ENCODE data around the gene SCN4A. TPM values are rescaled to one million over a fixed set of nuclear protein-coding genes. Genes with fewer than 3 reads are reported as not detected.
A peak's percentile ranks its signal among the peaks of the same experiment; 100 is the strongest.

SCN4A gene
- total RNA-seq, 2 donors from 2014 or later: 1.1 TPM; not detected in 1

DNA sequence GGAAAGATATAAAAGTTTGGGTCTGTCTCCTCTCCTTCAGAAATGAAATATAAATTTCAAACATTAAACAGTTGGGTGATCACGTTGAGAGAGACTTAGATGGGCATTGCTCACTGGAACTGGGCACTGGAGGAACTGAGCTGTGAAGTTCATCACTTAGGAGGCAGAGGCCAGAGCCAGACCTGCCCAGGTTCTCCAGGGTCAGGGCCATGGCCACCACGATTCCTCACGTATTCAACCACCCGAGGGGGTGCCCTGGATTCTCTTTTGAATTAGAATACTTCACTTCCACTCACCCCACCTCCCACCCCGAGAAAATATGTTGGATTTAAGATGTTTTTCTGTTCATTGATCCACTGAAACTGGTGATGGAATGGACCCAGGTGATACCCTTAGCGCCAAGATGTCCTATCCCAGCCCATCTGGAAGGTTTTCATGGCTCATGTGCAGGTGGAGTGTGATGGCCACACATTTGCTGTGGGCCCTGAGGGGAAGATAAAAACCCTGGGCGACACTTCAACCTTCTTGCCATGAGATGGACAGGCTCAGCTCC lies 31.6 kb upstream of the SCN4A start:
- no peak overlapping the region for H3K27ac ChIP-seq

DNA sequence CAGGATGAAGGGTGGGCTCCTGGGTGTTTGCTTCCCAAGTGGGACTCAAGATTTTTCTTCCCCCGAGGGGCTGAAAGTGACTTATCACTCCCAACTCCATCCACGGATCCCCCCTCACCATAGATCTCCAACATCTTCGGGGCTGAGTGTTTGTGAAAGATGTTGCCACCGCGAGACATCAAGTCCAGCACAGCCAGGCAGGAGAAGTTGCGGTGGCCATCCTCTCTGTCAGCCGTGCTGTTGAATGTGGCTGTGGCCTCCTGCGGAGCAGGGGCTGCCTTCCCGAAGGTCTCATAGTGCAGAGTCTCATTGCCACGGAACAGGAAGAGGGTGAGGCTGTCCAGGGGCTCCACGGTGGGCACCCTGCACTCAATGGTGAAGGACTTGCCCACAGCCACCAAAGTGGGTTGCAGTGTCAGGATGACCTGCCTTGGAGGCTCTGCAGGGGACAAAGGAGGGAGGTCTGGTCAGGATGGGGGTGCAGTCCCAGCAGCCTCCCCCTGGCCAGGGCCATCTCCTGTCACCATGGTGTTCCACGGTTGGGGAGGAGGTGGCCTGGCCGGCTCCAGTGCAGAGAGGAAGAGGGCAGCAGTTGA lies 30.9 kb upstream of the SCN4A start:
- no peaks in the 10 kb centered on the region for H3K27me3 ChIP-seq (replicated peaks; ENCODE audit: insufficient read depth)
- no peak for DNase-seq (ENCODE audit: low spot score)
- ATAC-seq (ENCODE audit: insufficient number of reproducible peaks, low FRiP score, low read depth): no peak
- H3K27ac ChIP-seq: no peak overlapping the region
- H3K4me1 ChIP-seq (ENCODE audit: control insufficient read depth in 1 of 2, low read depth in 2 of 2): peaks cover 0 to 4% of the 10 kb centered on the region in 2 donors
- H3K36me3 ChIP-seq: no peaks in the 10 kb centered on the region
- no peaks in the 10 kb centered on the region for H3K9me3 ChIP-seq
- no peak overlapping the region for H3K4me3 ChIP-seq
- TF ChIP-seq, protein P1, sequence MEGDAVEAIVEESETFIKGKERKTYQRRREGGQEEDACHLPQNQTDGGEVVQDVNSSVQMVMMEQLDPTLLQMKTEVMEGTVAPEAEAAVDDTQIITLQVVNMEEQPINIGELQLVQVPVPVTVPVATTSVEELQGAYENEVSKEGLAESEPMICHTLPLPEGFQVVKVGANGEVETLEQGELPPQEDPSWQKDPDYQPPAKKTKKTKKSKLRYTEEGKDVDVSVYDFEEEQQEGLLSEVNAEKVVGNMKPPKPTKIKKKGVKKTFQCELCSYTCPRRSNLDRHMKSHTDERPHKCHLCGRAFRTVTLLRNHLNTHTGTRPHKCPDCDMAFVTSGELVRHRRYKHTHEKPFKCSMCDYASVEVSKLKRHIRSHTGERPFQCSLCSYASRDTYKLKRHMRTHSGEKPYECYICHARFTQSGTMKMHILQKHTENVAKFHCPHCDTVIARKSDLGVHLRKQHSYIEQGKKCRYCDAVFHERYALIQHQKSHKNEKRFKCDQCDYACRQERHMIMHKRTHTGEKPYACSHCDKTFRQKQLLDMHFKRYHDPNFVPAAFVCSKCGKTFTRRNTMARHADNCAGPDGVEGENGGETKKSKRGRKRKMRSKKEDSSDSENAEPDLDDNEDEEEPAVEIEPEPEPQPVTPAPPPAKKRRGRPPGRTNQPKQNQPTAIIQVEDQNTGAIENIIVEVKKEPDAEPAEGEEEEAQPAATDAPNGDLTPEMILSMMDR (IDR thresholded peaks at IDR 0.05): no peak

More for the DNA sequence above, 31.6 kb upstream of the SCN4A start:
- ATAC-seq (ENCODE audit: insufficient number of reproducible peaks, low FRiP score, low read depth) (no peak), DNase-seq (ENCODE audit: low spot score) (no peak)
- Histone ChIP-seq H3K4me3 (no peak overlapping the region), H3K36me3 (no peaks in the 10 kb centered on the region), H3K4me1 (ENCODE audit: control insufficient read depth in 1 of 2, low read depth in 2 of 2) (no peaks in the 10 kb centered on the region), H3K27me3 (replicated peaks; ENCODE audit: insufficient read depth) (no peaks in the 10 kb centered on the region), H3K9me3 (no peaks in the 10 kb centered on the region)
- TF ChIP-seq, protein P1 (IDR thresholded peaks at IDR 0.05): no peak

DNA sequence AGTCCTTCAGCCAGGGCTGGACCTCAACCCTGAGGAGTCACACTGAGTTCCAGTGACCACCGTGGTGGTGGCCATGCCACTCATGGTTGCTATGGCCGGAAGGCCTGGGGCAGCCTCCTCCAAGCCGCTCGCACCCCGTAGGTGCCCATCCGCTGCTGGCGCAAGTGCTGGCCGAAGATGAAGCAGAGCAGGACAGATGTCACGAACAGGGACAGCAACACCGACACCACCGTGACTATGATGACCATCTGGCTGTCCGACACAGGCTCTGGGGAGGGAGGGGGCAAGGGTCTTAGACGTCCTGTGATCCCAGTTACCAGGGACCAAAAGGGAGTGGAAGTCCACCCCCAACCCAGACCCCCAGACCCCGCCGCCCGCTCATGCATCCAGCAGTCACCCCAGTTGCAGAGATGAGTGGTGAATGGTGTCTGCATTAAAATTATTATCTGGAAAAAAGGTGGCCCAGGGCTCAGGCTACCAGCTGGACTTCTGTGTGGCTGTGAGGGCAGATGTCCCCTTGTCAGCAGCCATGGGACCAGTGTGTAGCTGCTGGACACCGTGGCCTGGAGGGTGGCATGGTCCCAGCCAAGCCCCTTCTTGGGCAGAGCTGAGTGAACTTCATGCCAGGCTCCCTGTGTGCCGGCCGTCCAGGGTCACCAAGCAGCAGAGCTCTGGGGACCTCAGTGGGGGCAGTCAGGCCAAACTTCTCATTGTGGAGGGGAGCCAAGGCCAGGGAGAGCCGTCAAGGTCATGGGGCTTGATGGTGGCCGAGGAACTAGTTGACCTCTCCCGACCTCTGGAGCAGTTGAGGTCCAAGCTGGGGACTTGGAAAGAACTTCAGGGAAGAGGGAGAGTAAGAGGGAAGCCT lies 30.2 kb upstream of the SCN4A start:
- Histone ChIP-seq H3K36me3 (no peaks in the 10 kb centered on the region), H3K27ac (no peak overlapping the region), H3K4me3 (no peak overlapping the region), H3K9me3 (no peaks in the 10 kb centered on the region), H3K27me3 (replicated peaks; ENCODE audit: insufficient read depth) (no peaks in the 10 kb centered on the region), H3K4me1 (ENCODE audit: control insufficient read depth in 1 of 2, low read depth in 2 of 2) (peaks cover 2 to 11% of the 10 kb centered on the region in 2 donors)
- DNase-seq (ENCODE audit: low spot score): no peak
- ATAC-seq (ENCODE audit: insufficient number of reproducible peaks, low FRiP score, low read depth): no peak
- TF ChIP-seq, protein P1 (IDR thresholded peaks at IDR 0.05): no peak

DNA sequence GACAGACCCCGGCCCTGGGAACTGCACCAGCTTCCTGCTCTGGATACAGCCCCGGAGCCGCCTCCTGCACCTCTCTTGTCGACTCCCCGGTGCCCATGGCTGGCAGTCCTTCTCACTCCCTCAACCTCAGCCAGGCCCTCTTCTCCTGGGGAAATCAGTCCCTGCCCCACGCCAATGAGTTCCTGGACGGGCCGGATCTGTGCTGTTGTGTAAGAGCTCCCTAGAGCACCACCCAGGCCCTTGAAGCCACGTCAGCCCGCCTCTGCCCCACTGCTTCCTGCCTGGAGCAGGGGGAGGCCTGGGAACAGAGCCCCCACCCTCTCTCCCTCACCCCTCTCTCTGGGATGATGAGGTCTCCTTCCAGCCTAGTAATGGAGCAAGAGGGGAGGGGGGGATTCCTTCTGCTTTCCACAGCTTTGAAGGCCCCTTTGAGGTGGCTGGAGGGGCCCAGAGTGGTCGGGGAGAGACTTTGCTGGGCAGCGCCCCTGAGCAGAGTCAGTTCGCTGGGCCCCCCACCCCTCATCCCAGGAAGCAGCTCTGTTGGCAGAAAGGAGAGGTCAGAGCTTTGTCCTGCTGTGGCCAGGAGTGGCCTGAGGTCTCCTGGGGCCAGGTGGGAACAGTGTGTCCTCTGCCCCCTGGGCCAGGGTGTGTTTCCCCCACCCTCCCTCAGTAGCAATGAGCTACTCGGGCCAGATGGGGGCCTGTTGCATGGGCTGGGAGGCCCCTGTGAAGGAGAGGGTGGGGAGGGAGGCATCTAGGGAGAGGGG lies 29.2 kb upstream of the SCN4A start:
- ATAC-seq (ENCODE audit: insufficient number of reproducible peaks, low FRiP score, low read depth) (no peak), DNase-seq (ENCODE audit: low spot score) (no peak)
- Histone ChIP-seq H3K4me1 (ENCODE audit: control insufficient read depth in 1 of 2, low read depth in 2 of 2) (peaks cover 2 to 15% of the 10 kb centered on the region in 2 donors), H3K36me3 (no peaks in the 10 kb centered on the region), H3K4me3 (no peak overlapping the region), H3K27me3 (replicated peaks; ENCODE audit: insufficient read depth) (no peaks in the 10 kb centered on the region), H3K9me3 (no peaks in the 10 kb centered on the region), H3K27ac (peak overlapping the region in 1 of 2 donors; percentile 40)
- TF ChIP-seq, protein P1 (IDR thresholded peaks at IDR 0.05): no peak
